CD4-positive, alpha-beta T cell treated with Interleukin-4 for 1 hour (primary cell): ENCODE results near the gene IL31RA.
"Not testable (repeated sequence)": the region's sequence is repeated elsewhere in the genome, so short reads cannot be mapped to it uniquely, and the experiment has no call there.

Experiments used
- DNase-seq, 2 donors: peaks; one replicate each; pipeline ENCODE4 v3.0.0-alpha.2; 2020 to 2022

The IL31RA gene

GRCh38 chr5:55850839-55851674, at the start of gene IL31RA:
Gene IL31RA, plus strand, starts transcription at chr5:55851357. Its CDS starts 214 bp downstream, at chr5:55851571.
- DNase-seq: no peak

- peak in 1 of 2 donors; percentile 14 for DNase-seq
Observed at GRCh38 chr5:55808814-55809213, 42.3 kb upstream of the IL31RA start.

- not testable (repeated sequence) for DNase-seq
Observed at GRCh38 chr5:55815939-55816338, 35.2 kb upstream of the IL31RA start.

GRCh38 chr5:55816342-55816741, 34.8 kb upstream of the IL31RA start:
- no peak for DNase-seq

GRCh38 chr5:55817030-55817429, 34.1 kb upstream of the IL31RA start:
- no peak for DNase-seq

GRCh38 chr5:55820488-55820887, 30.7 kb upstream of the IL31RA start:
- DNase-seq: no peak

- DNase-seq: no peak
Observed at GRCh38 chr5:55821731-55822512, 29.2 kb upstream of the IL31RA start.

GRCh38 chr5:55823151-55823796, 27.9 kb upstream of the IL31RA start:
- no peak for DNase-seq

- no peak for DNase-seq
Observed at GRCh38 chr5:55829956-55830355, 21.2 kb upstream of the IL31RA start.

GRCh38 chr5:55832446-55832845, 18.7 kb upstream of the IL31RA start:
- DNase-seq: no peak

- no peak for DNase-seq
Observed at GRCh38 chr5:55836191-55836590, 15.0 kb upstream of the IL31RA start.

- DNase-seq: no peak
Observed at GRCh38 chr5:55841976-55842375, 9.2 kb upstream of the IL31RA start.

GRCh38 chr5:55847837-55848236, 3.3 kb upstream of the IL31RA start:
- no peak for DNase-seq

GRCh38 chr5:55848783-55849182, 2.4 kb upstream of the IL31RA start:
- no peak for DNase-seq

GRCh38 chr5:55851675-55851979, 470 bp downstream of the IL31RA start:
- no peak for DNase-seq

- no peak for DNase-seq
Observed at GRCh38 chr5:55852503-55852902, 1.3 kb downstream of the IL31RA start.

GRCh38 chr5:55853041-55853670, 2.0 kb downstream of the IL31RA start:
- no peak for DNase-seq

- no peak for DNase-seq
Observed at GRCh38 chr5:55853818-55854217, 2.7 kb downstream of the IL31RA start.

GRCh38 chr5:55855509-55855908, 4.4 kb downstream of the IL31RA start:
- DNase-seq: no peak

GRCh38 chr5:55856516-55857246, 5.5 kb downstream of the IL31RA start:
- DNase-seq: peak in 1 of 2 donors; percentile 49

GRCh38 chr5:55857247-55857640, 6.1 kb downstream of the IL31RA start:
- DNase-seq: no peak

GRCh38 chr5:55858104-55858503, 6.9 kb downstream of the IL31RA start:
- no peak for DNase-seq

GRCh38 chr5:55860288-55860687, 9.1 kb downstream of the IL31RA start:
- no peak for DNase-seq
